NCI-H345 (cell line): ENCODE data around the gene ITPRID2.
"Not testable (repeated sequence)": the region's sequence is repeated elsewhere in the genome, so short reads cannot be mapped to it uniquely, and the experiment has no call there.

ENCODE experiments used
- DNase-seq: peaks from one replicate; lab custom pipeline; 2025; lab: John Stamatoyannopoulos, UW

ITPRID2 gene

GRCh38 chr2:181959508-181959907 is 68.0 kb downstream of the ITPRID2 start:
- DNase-seq, result no peak

- DNase-seq, result not testable (repeated sequence)
Measured at GRCh38 chr2:181961167-181961566, 69.6 kb downstream of the ITPRID2 start.

- DNase-seq, result no peak
Measured at GRCh38 chr2:181962142-181962541, 70.6 kb downstream of the ITPRID2 start.

- DNase-seq, result no peak
Measured at GRCh38 chr2:181970160-181970794, 78.7 kb downstream of the ITPRID2 start.

GRCh38 chr2:181971032-181971431 is 79.5 kb downstream of the ITPRID2 start:
- no peak for DNase-seq

GRCh38 chr2:181972431-181973170 is 81.1 kb downstream of the ITPRID2 start:
- DNase-seq, result no peak

- no peak for DNase-seq
Measured at GRCh38 chr2:181973171-181973783, 81.7 kb downstream of the ITPRID2 start.

- no peak for DNase-seq
Measured at GRCh38 chr2:181977661-181978350, 86.3 kb downstream of the ITPRID2 start.

- DNase-seq, result no peak
Measured at GRCh38 chr2:181978351-181979150, 87.0 kb downstream of the ITPRID2 start.
